GM10266 (cell line): Measurements from ENCODE around the gene GNB1.

ENCODE experiments used
- DNase-seq: peaks from one replicate; pipeline ENCODE4 v3.0.0; 2012; ENCODE audit errors: extremely low spot score
- CTCF ChIP-seq: IDR thresholded peaks from 2 replicates; pipeline ENCODE4 v1.5.1; 2012; ENCODE audit warnings: mild to moderate bottlenecking, low read depth; ENCODE audit not compliant: control insufficient read depth, insufficient read depth; ENCODE audit errors: missing control alignments

The GNB1 gene

GRCh38 chr1:1880617-1881312 is 10.1 kb downstream of the GNB1 start:
- TF ChIP-seq CTCF = no peak
- no peak for DNase-seq

GRCh38 chr1:1879942-1880341 is 10.9 kb downstream of the GNB1 start:
- no peak for DNase-seq
- no peak for TF ChIP-seq CTCF

GRCh38 chr1:1877865-1878436 is 12.9 kb downstream of the GNB1 start:
- no peak for DNase-seq

GRCh38 chr1:1876335-1876930 is 14.5 kb downstream of the GNB1 start:
- TF ChIP-seq CTCF = no peak
- DNase-seq = no peak

More at GRCh38 chr1:1877865-1878436, 12.9 kb downstream of the GNB1 start:
- no peak for TF ChIP-seq CTCF

- no peak for TF ChIP-seq CTCF
- DNase-seq = no peak
Measured at GRCh38 chr1:1875932-1876331, 15.0 kb downstream of the GNB1 start.

- no peak for DNase-seq
- no peak for TF ChIP-seq CTCF
Measured at GRCh38 chr1:1874901-1875300, 16.0 kb downstream of the GNB1 start.

GRCh38 chr1:1873186-1873585 is 17.7 kb downstream of the GNB1 start:
- DNase-seq = no peak
- TF ChIP-seq CTCF = no peak
